GM19452 (cell line): Measurements from ENCODE around the gene FOXN4.

Source experiments
- ATAC-seq: cut with Tn5 transposase; IDR thresholded peaks from one replicate; pipeline ENCODE4 v1.9.1; 2021; ENCODE audit not compliant: unreplicated experiment

The FOXN4 gene

GRCh38 chr12:109284392-109284791 lies 24.7 kb downstream of the FOXN4 start:
- ATAC-seq = no peak

- no peak for ATAC-seq
Observed at GRCh38 chr12:109281452-109281851, 27.6 kb downstream of the FOXN4 start.

- no peak for ATAC-seq
Observed at GRCh38 chr12:109279525-109279924, 29.6 kb downstream of the FOXN4 start.

GRCh38 chr12:109278912-109279311 lies 30.2 kb downstream of the FOXN4 start:
- no peak for ATAC-seq

- ATAC-seq = no peak
Observed at GRCh38 chr12:109277899-109278762, 31.0 kb downstream of the FOXN4 start.

- ATAC-seq = no peak
Observed at GRCh38 chr12:109277255-109277898, 31.7 kb downstream of the FOXN4 start.

GRCh38 chr12:109276160-109276559 lies 32.9 kb downstream of the FOXN4 start:
- ATAC-seq = no peak

GRCh38 chr12:109275173-109275572 lies 33.9 kb downstream of the FOXN4 start:
- no peak for ATAC-seq

GRCh38 chr12:109274381-109274780 lies 34.7 kb downstream of the FOXN4 start:
- no peak for ATAC-seq

GRCh38 chr12:109273354-109273753 lies 35.7 kb downstream of the FOXN4 start:
- no peak for ATAC-seq

GRCh38 chr12:109271418-109271817 lies 37.7 kb downstream of the FOXN4 start:
- ATAC-seq = no peak

GRCh38 chr12:109270494-109270893 lies 38.6 kb downstream of the FOXN4 start:
- ATAC-seq = no peak

GRCh38 chr12:109269428-109269827 lies 39.7 kb downstream of the FOXN4 start:
- no peak for ATAC-seq

- no peak for ATAC-seq
Observed at GRCh38 chr12:109268896-109269295, 40.2 kb downstream of the FOXN4 start.

GRCh38 chr12:109267361-109267760 lies 41.7 kb downstream of the FOXN4 start:
- ATAC-seq = no peak

- no peak for ATAC-seq
Observed at GRCh38 chr12:109266106-109266879, 42.8 kb downstream of the FOXN4 start.

GRCh38 chr12:109264943-109265650 lies 44.0 kb downstream of the FOXN4 start:
- no peak for ATAC-seq

GRCh38 chr12:109264095-109264942 lies 44.8 kb downstream of the FOXN4 start:
- ATAC-seq = no peak

GRCh38 chr12:109263439-109263838 lies 45.6 kb downstream of the FOXN4 start:
- no peak for ATAC-seq

- no peak for ATAC-seq
Observed at GRCh38 chr12:109261939-109262338, 47.1 kb downstream of the FOXN4 start.
